Measurements from ENCODE around the gene TIRAP. TPM values are rescaled to one million over a fixed set of nuclear protein-coding genes. Genes with fewer than 3 reads are reported as not detected.

The TIRAP gene
- polyA plus RNA-seq, 1 experiment: 7.2 TPM

DNA sequence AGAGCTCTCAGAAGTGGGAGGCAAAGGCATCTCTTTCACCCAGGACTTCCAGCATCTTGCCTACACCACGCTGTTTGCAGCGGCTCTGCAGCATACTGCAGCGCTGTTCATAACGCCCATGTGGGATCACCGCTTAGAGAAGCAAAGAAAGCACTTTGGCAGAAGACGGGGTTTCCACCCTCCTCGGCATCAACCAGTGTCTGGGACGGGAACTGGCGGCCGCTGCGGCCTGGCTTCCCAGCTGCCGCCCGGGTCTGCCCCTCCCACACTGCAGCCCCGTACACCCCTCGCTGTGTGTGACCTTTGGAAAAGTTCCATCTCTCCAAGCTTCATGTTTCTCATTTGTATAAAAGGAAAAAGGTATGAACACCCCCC, 545 bp upstream of the TIRAP start:
- POLR2A ChIA-PET: no interaction called here
- Histone ChIP-seq H3K4me3 (ENCODE audit: low read depth, low read length) (peak overlapping the region; percentile 74), H3K36me3 (ENCODE audit: control insufficient read depth, insufficient read depth, low read length) (peaks cover 3% of the 10 kb centered on the region), H3K27me3 (ENCODE audit: control insufficient read depth, insufficient read depth, low read length) (no peaks in the 10 kb centered on the region)
- DNase-seq (ENCODE audit: low read depth): no peak
- TF ChIP-seq, protein P1, sequence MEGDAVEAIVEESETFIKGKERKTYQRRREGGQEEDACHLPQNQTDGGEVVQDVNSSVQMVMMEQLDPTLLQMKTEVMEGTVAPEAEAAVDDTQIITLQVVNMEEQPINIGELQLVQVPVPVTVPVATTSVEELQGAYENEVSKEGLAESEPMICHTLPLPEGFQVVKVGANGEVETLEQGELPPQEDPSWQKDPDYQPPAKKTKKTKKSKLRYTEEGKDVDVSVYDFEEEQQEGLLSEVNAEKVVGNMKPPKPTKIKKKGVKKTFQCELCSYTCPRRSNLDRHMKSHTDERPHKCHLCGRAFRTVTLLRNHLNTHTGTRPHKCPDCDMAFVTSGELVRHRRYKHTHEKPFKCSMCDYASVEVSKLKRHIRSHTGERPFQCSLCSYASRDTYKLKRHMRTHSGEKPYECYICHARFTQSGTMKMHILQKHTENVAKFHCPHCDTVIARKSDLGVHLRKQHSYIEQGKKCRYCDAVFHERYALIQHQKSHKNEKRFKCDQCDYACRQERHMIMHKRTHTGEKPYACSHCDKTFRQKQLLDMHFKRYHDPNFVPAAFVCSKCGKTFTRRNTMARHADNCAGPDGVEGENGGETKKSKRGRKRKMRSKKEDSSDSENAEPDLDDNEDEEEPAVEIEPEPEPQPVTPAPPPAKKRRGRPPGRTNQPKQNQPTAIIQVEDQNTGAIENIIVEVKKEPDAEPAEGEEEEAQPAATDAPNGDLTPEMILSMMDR (IDR thresholded peaks at IDR 0.05; ENCODE audit: insufficient read depth, low read depth, low read length): no peak
- CTCF ChIA-PET: interaction anchor here (1.2 kb wide), 1 partner anchor 13 kb away, joined by 4 read pairs; no protein-coding TSS in a partner anchor

GRCh38 chr11:126284829-126285228, 1.9 kb downstream of the TIRAP start:
- ChIA-PET POLR2A (no interaction called here), CTCF (no interaction called here)
- Histone ChIP-seq H3K27me3 (ENCODE audit: control insufficient read depth, insufficient read depth, low read length) (no peaks in the 10 kb centered on the region), H3K4me3 (ENCODE audit: low read depth, low read length) (no peak overlapping the region), H3K36me3 (ENCODE audit: control insufficient read depth, insufficient read depth, low read length) (peaks cover 7% of the 10 kb centered on the region; the same call in 1 of the 2 replicates)
- TF ChIP-seq, protein P1 (IDR thresholded peaks at IDR 0.05; ENCODE audit: insufficient read depth, low read depth, low read length): no peak
- DNase-seq (ENCODE audit: low read depth): peak; percentile 62

GRCh38 chr11:126288237-126288636, 5.3 kb downstream of the TIRAP start:
- Histone ChIP-seq H3K36me3 (ENCODE audit: control insufficient read depth, insufficient read depth, low read length) (peaks cover 22% of the 10 kb centered on the region), H3K27me3 (ENCODE audit: control insufficient read depth, insufficient read depth, low read length) (no peaks in the 10 kb centered on the region), H3K4me3 (ENCODE audit: low read depth, low read length) (no peak overlapping the region)
- TF ChIP-seq, protein P1 (IDR thresholded peaks at IDR 0.05; ENCODE audit: insufficient read depth, low read depth, low read length): no peak
- DNase-seq (ENCODE audit: low read depth): no peak
- ChIA-PET POLR2A (no interaction called here), CTCF (interaction anchor here (1.1 kb wide), 1 partner anchor 11 kb away, joined by 4 read pairs; no protein-coding TSS in a partner anchor)

GRCh38 chr11:126290887-126291286, 8.0 kb downstream of the TIRAP start:
- no peak for DNase-seq (ENCODE audit: low read depth)
- POLR2A ChIA-PET: no interaction called here
- Histone ChIP-seq H3K4me3 (ENCODE audit: low read depth, low read length) (no peak overlapping the region), H3K36me3 (ENCODE audit: control insufficient read depth, insufficient read depth, low read length) (peaks cover 31% of the 10 kb centered on the region), H3K27me3 (ENCODE audit: control insufficient read depth, insufficient read depth, low read length) (no peaks in the 10 kb centered on the region)
- TF ChIP-seq, protein P1 (IDR thresholded peaks at IDR 0.05; ENCODE audit: insufficient read depth, low read depth, low read length): no peak
- CTCF ChIA-PET: interaction anchor here (1.2 kb wide), 1 partner anchor 9 kb away, joined by 4 read pairs; no protein-coding TSS in a partner anchor

DNA sequence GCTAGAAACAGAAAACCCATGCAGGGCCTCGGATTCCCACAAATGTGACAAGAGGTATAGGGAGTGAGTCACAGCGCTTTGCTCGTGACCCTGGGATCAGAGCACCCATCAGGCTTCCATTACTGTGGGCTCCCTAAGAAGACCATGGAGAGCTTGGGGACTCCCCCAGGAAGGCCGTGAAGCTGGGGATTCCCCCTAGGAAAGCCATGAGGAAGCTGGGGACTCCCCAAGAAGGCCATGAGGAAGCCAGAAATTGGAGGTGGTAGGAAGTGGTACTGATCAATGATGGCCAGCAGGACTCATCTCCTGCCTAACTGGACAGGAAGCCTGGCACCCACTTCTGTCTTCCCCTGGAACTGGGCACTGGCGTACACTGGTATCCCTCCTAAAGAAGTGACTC, 10.8 kb downstream of the TIRAP start:
- POLR2A ChIA-PET: no interaction called here
- no peak overlapping the region for H3K4me3 ChIP-seq (ENCODE audit: low read depth, low read length)
- no peaks in the 10 kb centered on the region for H3K27me3 ChIP-seq (ENCODE audit: control insufficient read depth, insufficient read depth, low read length)
- TF ChIP-seq, protein P1 (IDR thresholded peaks at IDR 0.05; ENCODE audit: insufficient read depth, low read depth, low read length): no peak
- no peak for DNase-seq (ENCODE audit: low read depth)
- CTCF ChIA-PET: interaction anchor here (1.5 to 1.9 kb wide), 2 partner anchors 10 to 17 kb away, joined by 3 to 4 read pairs; no protein-coding TSS in a partner anchor
- H3K36me3 ChIP-seq (ENCODE audit: control insufficient read depth, insufficient read depth, low read length): peaks cover 25% of the 10 kb centered on the region
